ACHN (cell line): ENCODE measurements around the gene ITFG1.
"Not testable (repeated sequence)": the region's sequence is repeated elsewhere in the genome, so short reads cannot be mapped to it uniquely, and the experiment has no call there.

Experiments used
- DNase-seq: peaks from one replicate; pipeline ENCODE4 v3.0.0-alpha.2; 2015
- in situ Hi-C: cut with HindIII; loops from 2 replicates; pipeline ENCODE4 v1.10.0; 2017; ENCODE audit warnings: low sequenced_read_pairs, low pct_ligation_motif_present, low pct_unique_long_range_greater_than_20kb

ITFG1 gene

GRCh38 chr16:47442884-47443283, 18.0 kb downstream of the ITFG1 start:
- DNase-seq, in situ Hi-C loops: not testable (repeated sequence)

GRCh38 chr16:47440066-47440465, 20.8 kb downstream of the ITFG1 start:
- DNase-seq, in situ Hi-C loops: not testable (repeated sequence)

GRCh38 chr16:47434274-47434673, 26.6 kb downstream of the ITFG1 start:
- DNase-seq, in situ Hi-C loops: not testable (repeated sequence)

- no peak for DNase-seq
These were observed 28.9 kb downstream of the ITFG1 start for GRCh38 chr16:47431960-47432359.

GRCh38 chr16:47426806-47427205, 34.1 kb downstream of the ITFG1 start:
- no peak for DNase-seq
- in situ Hi-C loops: no loop called here

More at GRCh38 chr16:47431960-47432359, 28.9 kb downstream of the ITFG1 start:
- in situ Hi-C loops: no loop called here

- in situ Hi-C loops: no loop called here
- no peak for DNase-seq
These were observed 36.0 kb downstream of the ITFG1 start for GRCh38 chr16:47424846-47425245.

GRCh38 chr16:47416869-47417268, 44.0 kb downstream of the ITFG1 start:
- no peak for DNase-seq
- in situ Hi-C loops: no loop called here

GRCh38 chr16:47413041-47413440, 47.8 kb downstream of the ITFG1 start:
- in situ Hi-C loops: no loop called here

GRCh38 chr16:47408491-47408890, 52.4 kb downstream of the ITFG1 start:
- DNase-seq: no peak
- in situ Hi-C loops: no loop called here

More at GRCh38 chr16:47413041-47413440, 47.8 kb downstream of the ITFG1 start:
- DNase-seq: no peak

- in situ Hi-C loops: no loop called here
- no peak for DNase-seq
These were observed 64.9 kb downstream of the ITFG1 start for GRCh38 chr16:47395733-47396498.

- DNase-seq: no peak
- in situ Hi-C loops: no loop called here
These were observed 68.8 kb downstream of the ITFG1 start for GRCh38 chr16:47392081-47392480.

- in situ Hi-C loops: no loop called here
These were observed 72.2 kb downstream of the ITFG1 start for GRCh38 chr16:47388705-47389104.

GRCh38 chr16:47387026-47387734, 73.7 kb downstream of the ITFG1 start:
- no peak for DNase-seq

More at GRCh38 chr16:47388705-47389104, 72.2 kb downstream of the ITFG1 start:
- DNase-seq: no peak

GRCh38 chr16:47386201-47386718, 74.6 kb downstream of the ITFG1 start:
- DNase-seq: no peak
- in situ Hi-C loops: no loop called here

More at GRCh38 chr16:47387026-47387734, 73.7 kb downstream of the ITFG1 start:
- in situ Hi-C loops: no loop called here

GRCh38 chr16:47382362-47382761, 78.5 kb downstream of the ITFG1 start:
- in situ Hi-C loops: no loop called here
- no peak for DNase-seq

GRCh38 chr16:47377154-47377553, 83.7 kb downstream of the ITFG1 start:
- in situ Hi-C loops: no loop called here
- no peak for DNase-seq

GRCh38 chr16:47375423-47375822, 85.4 kb downstream of the ITFG1 start:
- no peak for DNase-seq
- in situ Hi-C loops: no loop called here

- in situ Hi-C loops: no loop called here
- no peak for DNase-seq
These were observed 86.2 kb downstream of the ITFG1 start for GRCh38 chr16:47374629-47375028.

- in situ Hi-C loops: no loop called here
- DNase-seq: peak; percentile 24
These were observed 89.4 kb downstream of the ITFG1 start for GRCh38 chr16:47371271-47372014.
